Thoracic aorta (tissue), 2 donors: ENCODE results near the gene DRD2. TPM values are rescaled to one million over a fixed set of nuclear protein-coding genes. Genes with fewer than 3 reads are reported as not detected.

Source experiments
- ATAC-seq: fragments of 150-250 bp; one replicate; pipeline ENCODE4 v1.8.0; 2017; ENCODE audit warnings: low read depth; ENCODE audit not compliant: insufficient number of reproducible peaks, low FRiP score
- DNase-seq: peaks from one replicate; pipeline ENCODE4 v3.0.0-alpha.2; 2020; ENCODE audit warnings: low spot score
- H3K27ac ChIP-seq, 2 donors: fragments of 200-600 bp; sonication (generic); 1 replicate in 1 of 2; 2 replicates in 1 of 2; pipeline ENCODE4 v1.5.1; 2016; ENCODE audit warnings: mild to moderate bottlenecking in 2 of 2, moderate library complexity in 2 of 2
- H3K27me3 ChIP-seq: fragments of 200-600 bp; sonication (generic); replicated peaks from 2 replicates; pipeline ENCODE4 v1.6.0; 2016; ENCODE audit warnings: mild to moderate bottlenecking; ENCODE audit not compliant: insufficient read depth
- H3K36me3 ChIP-seq: fragments of 200-600 bp; sonication (generic); one replicate; pipeline ENCODE4 v1.5.1; 2016
- H3K4me1 ChIP-seq, 2 donors: fragments of 200-600 bp; sonication (generic); 1 replicate in 1 of 2; 2 replicates in 1 of 2; pipeline versions ENCODE4 v1.5.1 to v1.6.0; 2016; ENCODE audit warnings: low read depth in 2 of 2, mild to moderate bottlenecking in 1 of 2; ENCODE audit not compliant: control insufficient read depth in 1 of 2
- H3K4me3 ChIP-seq: fragments of 200-600 bp; sonication (generic); 2 replicates; pipeline ENCODE4 v1.5.1; 2016; ENCODE audit warnings: mild to moderate bottlenecking
- H3K9me3 ChIP-seq: fragments of 200-600 bp; sonication (generic); 2 replicates; pipeline ENCODE4 v1.5.1; 2016
- total RNA-seq, 2 donors: library from RNA; depleted of rRNA; stranded (reverse); fragments of >200 nt; gene quantifications; one replicate each; pipeline versions ENCODE4 v1.1.0 to v1.2.3, GENCODE V29; 2016
- TF ChIP-seq, protein P1 (sequence below): fragments of 200-600 bp; sonication (generic); IDR thresholded peaks from one replicate; pipeline ENCODE4 v1.5.1; 2019; ENCODE audit warnings: antibody characterized with exemption

Gene DRD2
- total RNA-seq, 2 donors from 2014 or later = not detected

DNA sequence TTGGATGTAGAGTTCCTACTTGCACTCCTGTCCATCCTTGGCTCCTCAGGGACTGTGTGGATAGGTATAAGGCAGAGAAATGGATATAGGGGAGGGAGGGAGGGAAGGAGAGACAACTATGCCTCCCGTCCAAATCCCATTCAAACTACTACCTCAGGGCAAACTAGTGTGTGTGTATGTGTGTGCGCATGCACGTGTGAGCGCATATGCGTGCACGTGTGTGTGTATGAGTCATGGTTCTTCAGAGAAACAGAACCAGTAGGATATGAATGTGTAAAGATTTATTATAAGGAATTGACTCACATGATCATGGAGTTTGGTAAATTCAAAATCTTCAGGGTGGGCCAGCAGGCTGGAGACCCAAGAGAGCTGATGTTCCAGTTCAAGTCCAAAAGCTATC is 42.2 kb upstream of the DRD2 start:
- H3K36me3 ChIP-seq = no peaks in the 10 kb centered on the region
- no peak for ATAC-seq
- H3K4me3 ChIP-seq = no peak overlapping the region
- no peaks in the 10 kb centered on the region for H3K27me3 ChIP-seq
- TF ChIP-seq, protein P1, sequence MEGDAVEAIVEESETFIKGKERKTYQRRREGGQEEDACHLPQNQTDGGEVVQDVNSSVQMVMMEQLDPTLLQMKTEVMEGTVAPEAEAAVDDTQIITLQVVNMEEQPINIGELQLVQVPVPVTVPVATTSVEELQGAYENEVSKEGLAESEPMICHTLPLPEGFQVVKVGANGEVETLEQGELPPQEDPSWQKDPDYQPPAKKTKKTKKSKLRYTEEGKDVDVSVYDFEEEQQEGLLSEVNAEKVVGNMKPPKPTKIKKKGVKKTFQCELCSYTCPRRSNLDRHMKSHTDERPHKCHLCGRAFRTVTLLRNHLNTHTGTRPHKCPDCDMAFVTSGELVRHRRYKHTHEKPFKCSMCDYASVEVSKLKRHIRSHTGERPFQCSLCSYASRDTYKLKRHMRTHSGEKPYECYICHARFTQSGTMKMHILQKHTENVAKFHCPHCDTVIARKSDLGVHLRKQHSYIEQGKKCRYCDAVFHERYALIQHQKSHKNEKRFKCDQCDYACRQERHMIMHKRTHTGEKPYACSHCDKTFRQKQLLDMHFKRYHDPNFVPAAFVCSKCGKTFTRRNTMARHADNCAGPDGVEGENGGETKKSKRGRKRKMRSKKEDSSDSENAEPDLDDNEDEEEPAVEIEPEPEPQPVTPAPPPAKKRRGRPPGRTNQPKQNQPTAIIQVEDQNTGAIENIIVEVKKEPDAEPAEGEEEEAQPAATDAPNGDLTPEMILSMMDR = no peak
- DNase-seq = no peak
- H3K27ac ChIP-seq = no peak overlapping the region
- no peaks in the 10 kb centered on the region for H3K4me1 ChIP-seq
- no peaks in the 10 kb centered on the region for H3K9me3 ChIP-seq

- no peaks in the 10 kb centered on the region for H3K36me3 ChIP-seq
- H3K27me3 ChIP-seq = no peaks in the 10 kb centered on the region
- no peak for DNase-seq
- no peak overlapping the region for H3K4me3 ChIP-seq
- ATAC-seq = no peak
- H3K4me1 ChIP-seq = no peaks in the 10 kb centered on the region
- H3K9me3 ChIP-seq = no peaks in the 10 kb centered on the region
- TF ChIP-seq, protein P1 = no peak
- H3K27ac ChIP-seq = no peak overlapping the region
Measured at GRCh38 chr11:113514856-113515255, 39.7 kb upstream of the DRD2 start.

GRCh38 chr11:113507341-113507740 is 32.1 kb upstream of the DRD2 start:
- H3K27ac ChIP-seq = no peak overlapping the region
- no peaks in the 10 kb centered on the region for H3K9me3 ChIP-seq
- no peak overlapping the region for H3K4me3 ChIP-seq
- TF ChIP-seq, protein P1 = no peak
- no peaks in the 10 kb centered on the region for H3K36me3 ChIP-seq
- H3K4me1 ChIP-seq = no peaks in the 10 kb centered on the region
- no peaks in the 10 kb centered on the region for H3K27me3 ChIP-seq
- ATAC-seq (no peak), DNase-seq (no peak)

DNA sequence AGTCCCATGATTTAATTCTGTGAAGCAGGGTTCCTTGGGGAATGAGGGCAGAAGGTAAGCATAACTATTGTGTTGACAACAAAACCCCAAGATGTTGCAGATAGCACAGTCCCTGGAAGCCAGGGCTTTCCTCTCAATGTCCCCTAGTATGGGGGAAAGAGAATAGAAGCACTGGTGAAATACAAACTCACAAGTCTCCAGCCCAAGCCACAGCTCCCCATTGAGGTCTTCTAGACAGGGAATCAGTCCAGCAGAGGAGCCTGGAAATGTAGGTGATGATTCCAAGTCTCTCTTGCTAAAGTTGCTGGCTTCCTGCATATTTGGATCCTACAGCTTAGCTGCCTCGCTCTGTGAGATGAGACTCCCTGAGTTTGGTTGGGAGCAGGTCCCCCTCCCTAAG is 31.7 kb upstream of the DRD2 start:
- no peak overlapping the region for H3K4me3 ChIP-seq
- TF ChIP-seq, protein P1 = no peak
- ATAC-seq (no peak), DNase-seq (no peak)
- H3K9me3 ChIP-seq = no peaks in the 10 kb centered on the region
- no peaks in the 10 kb centered on the region for H3K27me3 ChIP-seq
- H3K27ac ChIP-seq = no peak overlapping the region
- no peaks in the 10 kb centered on the region for H3K36me3 ChIP-seq
- no peaks in the 10 kb centered on the region for H3K4me1 ChIP-seq

- TF ChIP-seq, protein P1 = no peak
- DNase-seq (no peak), ATAC-seq (no peak)
- H3K9me3 ChIP-seq = no peaks in the 10 kb centered on the region
- no peaks in the 10 kb centered on the region for H3K36me3 ChIP-seq
- H3K4me1 ChIP-seq = no peaks in the 10 kb centered on the region
- H3K27ac ChIP-seq = no peak overlapping the region
- no peak overlapping the region for H3K4me3 ChIP-seq
- H3K27me3 ChIP-seq = no peaks in the 10 kb centered on the region
Measured at GRCh38 chr11:113506461-113506860, 31.3 kb upstream of the DRD2 start.
